GM21381 (cell line): Measurements from ENCODE around the gene CHST11.

Experiments
- ATAC-seq: cut with Tn5 transposase; IDR thresholded peaks from one replicate; pipeline ENCODE4 v1.9.1; 2021; ENCODE audit warnings: mild to moderate bottlenecking, moderate library complexity; ENCODE audit not compliant: unreplicated experiment

The CHST11 gene

GRCh38 chr12:104643093-104643818, 186.5 kb downstream of the CHST11 start:
- no peak for ATAC-seq

- ATAC-seq = no peak
These were observed 187.3 kb downstream of the CHST11 start for GRCh38 chr12:104643819-104644669.

- ATAC-seq = no peak
These were observed 192.0 kb downstream of the CHST11 start for GRCh38 chr12:104648756-104649155.

- ATAC-seq = no peak
These were observed 192.6 kb downstream of the CHST11 start for GRCh38 chr12:104649217-104649824.

- ATAC-seq = no peak
These were observed 193.2 kb downstream of the CHST11 start for GRCh38 chr12:104649921-104650320.

- no peak for ATAC-seq
These were observed 193.8 kb downstream of the CHST11 start for GRCh38 chr12:104650541-104650940.

- no peak for ATAC-seq
These were observed 195.1 kb downstream of the CHST11 start for GRCh38 chr12:104651811-104652210.

- ATAC-seq = no peak
These were observed 195.6 kb downstream of the CHST11 start for GRCh38 chr12:104652358-104652757.

GRCh38 chr12:104652910-104653309, 196.2 kb downstream of the CHST11 start:
- no peak for ATAC-seq

GRCh38 chr12:104653730-104654664, 197.2 kb downstream of the CHST11 start:
- no peak for ATAC-seq

- no peak for ATAC-seq
These were observed 198.2 kb downstream of the CHST11 start for GRCh38 chr12:104654665-104655609.

- ATAC-seq = no peak
These were observed 199.6 kb downstream of the CHST11 start for GRCh38 chr12:104656383-104656782.

- no peak for ATAC-seq
These were observed 200.2 kb downstream of the CHST11 start for GRCh38 chr12:104656921-104657320.

- ATAC-seq = no peak
These were observed 201.2 kb downstream of the CHST11 start for GRCh38 chr12:104657726-104658484.

- ATAC-seq = no peak
These were observed 202.3 kb downstream of the CHST11 start for GRCh38 chr12:104659058-104659457.

GRCh38 chr12:104662203-104662602, 205.5 kb downstream of the CHST11 start:
- no peak for ATAC-seq

GRCh38 chr12:104662908-104663307, 206.2 kb downstream of the CHST11 start:
- ATAC-seq = no peak

- ATAC-seq = no peak
These were observed 207.6 kb downstream of the CHST11 start for GRCh38 chr12:104664351-104664750.

- ATAC-seq = no peak
These were observed 208.5 kb downstream of the CHST11 start for GRCh38 chr12:104665296-104665695.
